ENCODE measurements around the gene UNC13B.

- TF ChIP-seq ZNF274 (IDR thresholded peaks at IDR 0.05; ENCODE audit: low read depth, low read length) (no peak), YY1 (IDR thresholded peaks at IDR 0.05; ENCODE audit: insufficient read depth, insufficient read length) (no peak)
Measured at GRCh38 chr9:35262064-35262463, 100.3 kb downstream of the UNC13B start.
